CD14-positive monocyte (primary cell): ENCODE measurements around the gene FHIT. TPM values are rescaled to one million over a fixed set of nuclear protein-coding genes. Genes with fewer than 3 reads are reported as not detected.

Source experiments
- DNase-seq, 3 donors: peaks; one replicate each; pipeline ENCODE4 v3.0.0-alpha.2; 2011 to 2022
- H2AFZ ChIP-seq: 2 replicates; pipeline ENCODE4 v1.6.0; 2012; ENCODE audit warnings: mild to moderate bottlenecking, low read depth, low read length, inconsistent platforms; ENCODE audit not compliant: insufficient read depth, poor library complexity, severe bottlenecking
- H3K27ac ChIP-seq, 2 donors: 1 replicate in 1 of 2; 2 replicates in 1 of 2; pipeline ENCODE4 v1.5.1; 2012 to 2013; ENCODE audit warnings: low read length in 2 of 2, control low read depth in 1 of 2, inconsistent platforms in 1 of 2, low read depth in 1 of 2, mild to moderate bottlenecking in 1 of 2
- H3K27me3 ChIP-seq, 2 donors: one replicate each; pipeline versions ENCODE4 v1.6.0 to v1.6.1; 2011 to 2013; ENCODE audit warnings: low read length in 2 of 2; ENCODE audit not compliant: control insufficient read depth in 2 of 2, insufficient read depth in 2 of 2
- H3K36me3 ChIP-seq, 2 donors: replicated peaks in 1 of 2; 1 replicate in 1 of 2; 2 replicates in 1 of 2; pipeline versions ENCODE4 v1.5.1 to v1.6.1; 2012 to 2013; ENCODE audit warnings: low read length in 2 of 2, control low read depth in 1 of 2, inconsistent platforms in 1 of 2, mild to moderate bottlenecking in 1 of 2; ENCODE audit not compliant: insufficient read depth in 2 of 2, control insufficient read depth in 1 of 2
- H3K4me1 ChIP-seq, 2 donors: 1 replicate in 1 of 2; 2 replicates in 1 of 2; pipeline versions ENCODE4 v1.5.1 to v1.6.1; 2012 to 2013; ENCODE audit warnings: low read length in 2 of 2, control low read depth in 1 of 2, inconsistent platforms in 1 of 2, mild to moderate bottlenecking in 1 of 2, moderate library complexity in 1 of 2; ENCODE audit not compliant: insufficient read depth in 2 of 2, control insufficient read depth in 1 of 2
- H3K4me2 ChIP-seq: replicated peaks from 2 replicates; pipeline ENCODE3; 2012; ENCODE audit warnings: low read length, moderate library complexity, mild to moderate bottlenecking; ENCODE audit not compliant: poor library complexity, severe bottlenecking; ENCODE audit errors: extremely low read depth
- H3K4me3 ChIP-seq, 3 experiments: fragments of 200-600 bp in 1 of 3; sonication (generic) in 1 of 3; replicated peaks in 1 of 3; 1 replicate in 2 of 3; 2 replicates in 1 of 3; pipeline ENCODE4 v1.5.1; 2011 to 2013; ENCODE audit warnings: low read length in 3 of 3, mild to moderate bottlenecking in 3 of 3, control low read depth in 2 of 3, low read depth in 2 of 3, inconsistent platforms in 1 of 3, moderate library complexity in 1 of 3
- H3K79me2 ChIP-seq: 2 replicates; pipeline ENCODE4 v1.6.0; 2012; ENCODE audit warnings: mild to moderate bottlenecking, control low read depth, inconsistent platforms, low read length, moderate library complexity; ENCODE audit not compliant: insufficient read depth
- H3K9ac ChIP-seq: 2 replicates; pipeline ENCODE4 v1.6.0; 2017; ENCODE audit warnings: low read length, mild to moderate bottlenecking; ENCODE audit not compliant: insufficient read depth, poor library complexity, severe bottlenecking
- H3K9me3 ChIP-seq, 2 donors: replicated peaks in 1 of 2; 1 replicate in 1 of 2; 2 replicates in 1 of 2; pipeline versions ENCODE4 v1.5.1 to v1.6.1; 2012 to 2013; ENCODE audit warnings: low read length in 2 of 2, control low read depth in 1 of 2; ENCODE audit not compliant: control insufficient read depth in 1 of 2, insufficient read depth in 1 of 2
- H4K20me1 ChIP-seq: 2 replicates; pipeline ENCODE4 v1.6.0; 2012; ENCODE audit warnings: mild to moderate bottlenecking, low read length, control low read depth, moderate library complexity; ENCODE audit not compliant: insufficient read depth
- H3K27ac Mint-ChIP-seq, 7 donors: one replicate each; pipeline ENCODE4 v1.8.0; 2020; ENCODE audit warnings: mild to moderate bottlenecking in 7 of 7, mixed read lengths in 7 of 7, moderate library complexity in 6 of 7, inconsistent platforms in 2 of 7
- H3K27me3 Mint-ChIP-seq, 3 donors: one replicate each; pipeline ENCODE4 v1.8.0; 2021 to 2022; ENCODE audit warnings: low read depth in 3 of 3, mild to moderate bottlenecking in 3 of 3, mixed read lengths in 3 of 3, moderate library complexity in 3 of 3, inconsistent platforms in 1 of 3
- H3K36me3 Mint-ChIP-seq, 2 donors: one replicate each; pipeline ENCODE4 v1.8.0; 2020; ENCODE audit warnings: mixed read lengths in 2 of 2, inconsistent platforms in 1 of 2, mild to moderate bottlenecking in 1 of 2
- H3K4me1 Mint-ChIP-seq: one replicate; pipeline ENCODE4 v1.8.0; 2020; ENCODE audit warnings: mild to moderate bottlenecking, mixed read lengths
- H3K4me3 Mint-ChIP-seq, 2 donors: one replicate each; pipeline ENCODE4 v1.8.0; 2020; ENCODE audit warnings: mild to moderate bottlenecking in 2 of 2, mixed read lengths in 2 of 2, moderate library complexity in 1 of 2
- H3K9me3 Mint-ChIP-seq, 7 donors: one replicate each; pipeline ENCODE4 v1.8.0; 2020 to 2022; ENCODE audit warnings: mixed read lengths in 7 of 7, mild to moderate bottlenecking in 6 of 7, moderate library complexity in 6 of 7, inconsistent platforms in 2 of 7
- CTCF ChIP-seq: fragments of 200-600 bp; IDR thresholded peaks from one replicate; pipeline ENCODE4 v1.8.0; 2022; ENCODE audit warnings: antibody characterized with exemption, mild to moderate bottlenecking
- WGBS: methylation state at CpG from one replicate; pipeline ENCODE4 v1.1.5; 2013; ENCODE audit warnings: missing lambda C conversion rate; ENCODE audit not compliant: insufficient coverage; 5-methylcytosine and 5-hydroxymethylcytosine counted together
- intact Hi-C, 2 donors: fragments of 100-400 bp; cut with micrococcal nuclease; formaldehyde crosslinking; loops; one replicate each; pipeline versions ENCODE4 v1.15.0 to v1.15.1; 2023
- polyA plus RNA-seq, 3 donors: library from polyadenylated mRNA; depleted of rRNA in 1 of 3; unstranded in 2 of 3; stranded (reverse) in 1 of 3; fragments of 300-500 nt in 2 of 3; fragments of >200 nt in 1 of 3; fragmentation: Illumina TruSeq in 2 of 3; gene quantifications; 1 replicate in 2 of 3; 2 replicates in 1 of 3; pipeline ENCODE4 v1.2.3, GENCODE V29; 2012 to 2021

Gene FHIT
- polyA plus RNA-seq, 3 donors, result 1.7 to 3.4 (median 3.2) TPM

- no peak for TF ChIP-seq CTCF
- Histone ChIP-seq H3K4me3 (no peak overlapping the region), H3K27ac (no peak overlapping the region), H3K27me3 (no peaks in the 10 kb centered on the region), H3K4me1 (no peaks in the 10 kb centered on the region), H2AFZ (no peak overlapping the region), H3K4me2 (no peak overlapping the region), H3K9me3 (no peaks in the 10 kb centered on the region), H3K9ac (no peak overlapping the region), H4K20me1 (no peaks in the 10 kb centered on the region), H3K79me2 (no peaks in the 10 kb centered on the region), H3K36me3 (no peaks in the 10 kb centered on the region)
- peaks cover 5% of the 10 kb centered on the region for H3K4me1 Mint-ChIP-seq
- no peaks in the 10 kb centered on the region for H3K36me3 Mint-ChIP-seq
- H3K9me3 Mint-ChIP-seq, result peaks cover 0 to 8% (median 3%) of the 10 kb centered on the region in 7 donors
- H3K27ac Mint-ChIP-seq, result no peak overlapping the region
- H3K4me3 Mint-ChIP-seq, result no peak overlapping the region
- intact Hi-C loops, result no loop called here
- H3K27me3 Mint-ChIP-seq, result peaks cover 0 to 3% (median 0%) of the 10 kb centered on the region in 3 donors
- no peak for DNase-seq
- WGBS, result no CpG with 5 or more reads among the region's 3 CpGs
Observed at GRCh38 chr3:60399292-60399691, 852.0 kb downstream of the FHIT start.

GRCh38 chr3:60395173-60395762, 856.0 kb downstream of the FHIT start:
- Histone ChIP-seq H3K79me2 (no peaks in the 10 kb centered on the region), H3K36me3 (no peaks in the 10 kb centered on the region), H3K4me3 (no peak overlapping the region), H3K27ac (no peak overlapping the region), H3K4me1 (no peaks in the 10 kb centered on the region), H2AFZ (no peak overlapping the region), H3K9ac (no peak overlapping the region), H3K4me2 (no peak overlapping the region), H4K20me1 (no peaks in the 10 kb centered on the region), H3K9me3 (no peaks in the 10 kb centered on the region), H3K27me3 (no peaks in the 10 kb centered on the region)
- DNase-seq, result no peak
- H3K4me3 Mint-ChIP-seq, result no peak overlapping the region
- 83% methylated on average over 3 of the region's 4 CpGs for WGBS
- peaks cover 5% of the 10 kb centered on the region for H3K4me1 Mint-ChIP-seq
- peaks cover 0 to 2% (median 1%) of the 10 kb centered on the region in 3 donors for H3K27me3 Mint-ChIP-seq
- intact Hi-C loops, result no loop called here
- H3K27ac Mint-ChIP-seq, result no peak overlapping the region
- no peaks in the 10 kb centered on the region for H3K36me3 Mint-ChIP-seq
- H3K9me3 Mint-ChIP-seq, result peaks cover 0 to 10% (median 3%) of the 10 kb centered on the region in 7 donors
- no peak for TF ChIP-seq CTCF
